ENCODE data around the gene RIMBP2.

RIMBP2 gene

GRCh38 chr12:130555628-130556485 lies 160.2 kb downstream of the RIMBP2 start:
- Histone ChIP-seq H3K4me3 (ENCODE audit: low read depth, low read length) (no peak overlapping the region), H3K9ac (ENCODE audit: low read length) (no peak overlapping the region), H3K9me3 (ENCODE audit: control insufficient read depth, insufficient read depth, low read depth, low read length) (peaks cover 9% of the 10 kb centered on the region), H3K36me3 (ENCODE audit: control insufficient read depth, insufficient read depth, low read length) (no peaks in the 10 kb centered on the region), H3K4me1 (ENCODE audit: control insufficient read depth, insufficient read depth, low read length) (no peaks in the 10 kb centered on the region), H3K27ac (ENCODE audit: low read depth, low read length) (no peak overlapping the region), H3K27me3 (ENCODE audit: control insufficient read depth, insufficient read depth, low read length) (0 out of 2 replicates have a peak, but pooled peaks cover 6% of the 10 kb centered on the region)

- Histone ChIP-seq H3K9ac (ENCODE audit: low read length) (no peak overlapping the region), H3K36me3 (ENCODE audit: control insufficient read depth, insufficient read depth, low read length) (no peaks in the 10 kb centered on the region), H3K9me3 (ENCODE audit: control insufficient read depth, insufficient read depth, low read depth, low read length) (peaks cover 11% of the 10 kb centered on the region), H3K27me3 (ENCODE audit: control insufficient read depth, insufficient read depth, low read length) (0 out of 2 replicates have a peak, but pooled peaks cover 6% of the 10 kb centered on the region), H3K27ac (ENCODE audit: low read depth, low read length) (no peak overlapping the region), H3K4me3 (ENCODE audit: low read depth, low read length) (no peak overlapping the region), H3K4me1 (ENCODE audit: control insufficient read depth, insufficient read depth, low read length) (no peaks in the 10 kb centered on the region)
These were observed 160.9 kb downstream of the RIMBP2 start for GRCh38 chr12:130555221-130555620.

DNA sequence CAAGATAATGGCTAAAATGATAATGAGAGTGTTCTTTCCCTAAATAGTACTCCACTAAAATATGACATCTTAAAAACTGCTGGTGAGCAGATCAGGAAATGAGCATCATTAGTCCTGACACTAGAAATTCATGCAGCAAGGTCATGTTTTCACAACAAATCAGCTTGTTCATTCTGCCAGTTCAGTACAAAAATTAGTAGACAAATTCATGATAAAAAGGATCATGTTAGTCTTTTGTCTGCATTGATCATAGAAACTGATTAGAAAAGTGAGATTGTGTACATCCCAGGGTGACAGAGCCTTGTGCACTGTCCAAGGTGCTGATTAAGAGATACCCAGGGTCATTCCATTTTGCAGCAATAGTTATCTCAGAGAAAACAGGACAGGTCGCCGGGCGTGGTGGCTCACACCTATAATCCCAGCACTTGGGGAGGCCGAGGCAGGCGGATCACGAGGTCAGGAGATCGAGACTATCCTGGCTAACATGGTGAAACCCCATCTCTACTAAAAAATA lies 163.6 kb downstream of the RIMBP2 start:
- H3K4me3 ChIP-seq (ENCODE audit: low read depth, low read length) = no peak overlapping the region
- H3K36me3 ChIP-seq (ENCODE audit: control insufficient read depth, insufficient read depth, low read length) = no peaks in the 10 kb centered on the region
- H3K9ac ChIP-seq (ENCODE audit: low read length) = no peak overlapping the region
- H3K27ac ChIP-seq (ENCODE audit: low read depth, low read length) = no peak overlapping the region
- no peaks in the 10 kb centered on the region for H3K4me1 ChIP-seq (ENCODE audit: control insufficient read depth, insufficient read depth, low read length)
- peaks cover 11% of the 10 kb centered on the region for H3K9me3 ChIP-seq (ENCODE audit: control insufficient read depth, insufficient read depth, low read depth, low read length)
- no peaks in the 10 kb centered on the region for H3K27me3 ChIP-seq (ENCODE audit: control insufficient read depth, insufficient read depth, low read length)

- no peak overlapping the region for H3K27ac ChIP-seq (ENCODE audit: low read depth, low read length)
- H3K4me1 ChIP-seq (ENCODE audit: control insufficient read depth, insufficient read depth, low read length) = no peaks in the 10 kb centered on the region
- H3K36me3 ChIP-seq (ENCODE audit: control insufficient read depth, insufficient read depth, low read length) = no peaks in the 10 kb centered on the region
- no peak overlapping the region for H3K9ac ChIP-seq (ENCODE audit: low read length)
- no peak overlapping the region for H3K4me3 ChIP-seq (ENCODE audit: low read depth, low read length)
- H3K27me3 ChIP-seq (ENCODE audit: control insufficient read depth, insufficient read depth, low read length) = no peaks in the 10 kb centered on the region
- peaks cover 11% of the 10 kb centered on the region for H3K9me3 ChIP-seq (ENCODE audit: control insufficient read depth, insufficient read depth, low read depth, low read length)
These were observed 166.7 kb downstream of the RIMBP2 start for GRCh38 chr12:130549361-130549760.

DNA sequence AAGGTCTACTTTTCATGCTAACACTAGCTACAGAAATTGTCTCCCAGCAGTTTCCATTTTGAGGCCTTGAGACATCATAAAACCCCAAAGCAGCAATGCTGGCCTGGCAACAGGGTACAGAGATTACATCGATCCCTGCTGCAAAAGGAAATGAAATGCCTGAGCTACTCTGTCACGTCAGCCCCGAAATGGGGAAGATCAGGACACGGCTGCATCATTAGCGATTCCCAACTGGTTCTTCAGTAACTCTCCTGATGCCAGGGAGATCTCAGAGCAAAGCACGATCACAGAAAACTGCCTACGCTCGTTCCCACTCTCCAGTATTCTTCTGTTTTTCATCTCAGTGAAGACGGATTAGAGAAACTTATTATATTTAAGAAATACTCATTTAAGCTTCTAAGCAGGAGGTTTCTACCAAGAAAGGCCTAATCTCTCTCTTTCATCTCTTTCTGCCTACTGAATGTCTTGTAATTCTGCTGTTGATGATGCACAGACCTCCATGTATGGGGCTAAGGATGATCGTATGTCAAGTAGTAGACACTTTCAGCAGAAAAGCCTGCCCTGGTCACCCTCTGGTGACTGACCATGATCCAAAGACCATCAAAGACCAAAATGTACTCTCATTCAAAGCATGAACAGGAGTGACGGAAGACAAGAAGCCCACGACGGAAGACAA lies 168.5 kb downstream of the RIMBP2 start:
- Histone ChIP-seq H3K36me3 (ENCODE audit: control insufficient read depth, insufficient read depth, low read length) (no peaks in the 10 kb centered on the region), H3K9ac (ENCODE audit: low read length) (no peak overlapping the region), H3K27me3 (ENCODE audit: control insufficient read depth, insufficient read depth, low read length) (no peaks in the 10 kb centered on the region), H3K27ac (ENCODE audit: low read depth, low read length) (no peak overlapping the region), H3K4me1 (ENCODE audit: control insufficient read depth, insufficient read depth, low read length) (no peaks in the 10 kb centered on the region), H3K9me3 (ENCODE audit: control insufficient read depth, insufficient read depth, low read depth, low read length) (peaks cover 11% of the 10 kb centered on the region), H3K4me3 (ENCODE audit: low read depth, low read length) (no peak overlapping the region)

DNA sequence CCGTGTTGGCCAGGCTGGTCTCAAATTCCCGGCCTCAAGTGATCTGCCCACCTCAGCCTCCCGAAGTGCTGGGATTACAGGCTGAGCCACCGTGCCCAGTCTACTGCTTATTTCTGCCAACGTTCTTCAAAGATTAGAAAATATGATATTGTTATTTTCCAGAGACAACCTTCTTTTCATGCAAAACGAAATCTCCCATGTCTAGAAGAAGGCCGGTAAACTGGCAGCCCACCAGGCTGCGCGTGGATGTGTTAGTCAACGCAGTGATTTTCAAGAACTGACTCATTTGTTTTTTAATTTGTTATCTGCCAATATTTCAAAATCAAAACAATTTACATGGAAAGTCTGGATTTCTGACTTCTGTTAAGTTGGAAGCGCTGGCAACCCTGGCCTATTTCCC lies 169.6 kb downstream of the RIMBP2 start:
- H3K27ac ChIP-seq (ENCODE audit: low read depth, low read length) = no peak overlapping the region
- peaks cover 11% of the 10 kb centered on the region for H3K9me3 ChIP-seq (ENCODE audit: control insufficient read depth, insufficient read depth, low read depth, low read length)
- no peaks in the 10 kb centered on the region for H3K36me3 ChIP-seq (ENCODE audit: control insufficient read depth, insufficient read depth, low read length)
- H3K9ac ChIP-seq (ENCODE audit: low read length) = no peak overlapping the region
- no peak overlapping the region for H3K4me3 ChIP-seq (ENCODE audit: low read depth, low read length)
- H3K27me3 ChIP-seq (ENCODE audit: control insufficient read depth, insufficient read depth, low read length) = no peaks in the 10 kb centered on the region
- no peaks in the 10 kb centered on the region for H3K4me1 ChIP-seq (ENCODE audit: control insufficient read depth, insufficient read depth, low read length)

- no peak overlapping the region for H3K27ac ChIP-seq (ENCODE audit: low read depth, low read length)
- H3K9ac ChIP-seq (ENCODE audit: low read length) = no peak overlapping the region
- H3K36me3 ChIP-seq (ENCODE audit: control insufficient read depth, insufficient read depth, low read length) = no peaks in the 10 kb centered on the region
- peaks cover 7% of the 10 kb centered on the region; the same call in 1 of the 2 replicates for H3K9me3 ChIP-seq (ENCODE audit: control insufficient read depth, insufficient read depth, low read depth, low read length)
- H3K4me3 ChIP-seq (ENCODE audit: low read depth, low read length) = no peak overlapping the region
- H3K4me1 ChIP-seq (ENCODE audit: control insufficient read depth, insufficient read depth, low read length) = no peaks in the 10 kb centered on the region
- no peaks in the 10 kb centered on the region for H3K27me3 ChIP-seq (ENCODE audit: control insufficient read depth, insufficient read depth, low read length)
These were observed 170.6 kb downstream of the RIMBP2 start for GRCh38 chr12:130545475-130545874.

- H3K36me3 ChIP-seq (ENCODE audit: control insufficient read depth, insufficient read depth, low read length) = no peaks in the 10 kb centered on the region
- H3K9ac ChIP-seq (ENCODE audit: low read length) = no peak overlapping the region
- H3K27ac ChIP-seq (ENCODE audit: low read depth, low read length) = no peak overlapping the region
- H3K9me3 ChIP-seq (ENCODE audit: control insufficient read depth, insufficient read depth, low read depth, low read length) = peaks cover 9% of the 10 kb centered on the region; the same call in 1 of the 2 replicates
- 0 out of 2 replicates have a peak, but pooled peaks cover 2% of the 10 kb centered on the region for H3K4me1 ChIP-seq (ENCODE audit: control insufficient read depth, insufficient read depth, low read length)
- no peaks in the 10 kb centered on the region for H3K27me3 ChIP-seq (ENCODE audit: control insufficient read depth, insufficient read depth, low read length)
- no peak overlapping the region for H3K4me3 ChIP-seq (ENCODE audit: low read depth, low read length)
These were observed 175.7 kb downstream of the RIMBP2 start for GRCh38 chr12:130540376-130540775.

GRCh38 chr12:130538343-130539095 lies 177.6 kb downstream of the RIMBP2 start:
- H3K4me1 ChIP-seq (ENCODE audit: control insufficient read depth, insufficient read depth, low read length) = 0 out of 2 replicates have a peak, but pooled peaks cover 2% of the 10 kb centered on the region
- no peak overlapping the region for H3K4me3 ChIP-seq (ENCODE audit: low read depth, low read length)
- H3K9me3 ChIP-seq (ENCODE audit: control insufficient read depth, insufficient read depth, low read depth, low read length) = peaks cover 9% of the 10 kb centered on the region; the same call in 1 of the 2 replicates
- H3K27me3 ChIP-seq (ENCODE audit: control insufficient read depth, insufficient read depth, low read length) = no peaks in the 10 kb centered on the region
- no peaks in the 10 kb centered on the region for H3K36me3 ChIP-seq (ENCODE audit: control insufficient read depth, insufficient read depth, low read length)
- no peak overlapping the region for H3K9ac ChIP-seq (ENCODE audit: low read length)
- H3K27ac ChIP-seq (ENCODE audit: low read depth, low read length) = no peak overlapping the region

GRCh38 chr12:130537655-130538054 lies 178.4 kb downstream of the RIMBP2 start:
- Histone ChIP-seq H3K27ac (ENCODE audit: low read depth, low read length) (no peak overlapping the region), H3K9me3 (ENCODE audit: control insufficient read depth, insufficient read depth, low read depth, low read length) (peaks cover 9% of the 10 kb centered on the region; the same call in 1 of the 2 replicates), H3K36me3 (ENCODE audit: control insufficient read depth, insufficient read depth, low read length) (no peaks in the 10 kb centered on the region), H3K4me1 (ENCODE audit: control insufficient read depth, insufficient read depth, low read length) (0 out of 2 replicates have a peak, but pooled peaks cover 2% of the 10 kb centered on the region), H3K9ac (ENCODE audit: low read length) (no peak overlapping the region), H3K4me3 (ENCODE audit: low read depth, low read length) (no peak overlapping the region), H3K27me3 (ENCODE audit: control insufficient read depth, insufficient read depth, low read length) (no peaks in the 10 kb centered on the region)

Measured in HUES6 (cell line).